ENCODE measurements around the gene ADRM1. TPM values are rescaled to one million over a fixed set of nuclear protein-coding genes. Genes with fewer than 3 reads are reported as not detected.
A peak's percentile ranks its signal among the peaks of the same experiment; 100 is the strongest.

ADRM1 gene
- total RNA-seq, 1 experiment from 2014 or later: 659 TPM

GRCh38 chr20:62297449-62298227 is 5.2 kb upstream of the ADRM1 start:
- no peak for DNase-seq (ENCODE audit: low spot score)

- DNase-seq (ENCODE audit: low spot score): no peak
These were observed 4.1 kb upstream of the ADRM1 start for GRCh38 chr20:62298577-62299249.

GRCh38 chr20:62299666-62300236 is 3.0 kb upstream of the ADRM1 start:
- no peak for DNase-seq (ENCODE audit: low spot score)

- DNase-seq (ENCODE audit: low spot score): no peak
These were observed 2.5 kb upstream of the ADRM1 start for GRCh38 chr20:62300319-62300718.

- no peak for DNase-seq (ENCODE audit: low spot score)
These were observed 1.6 kb upstream of the ADRM1 start for GRCh38 chr20:62301111-62301668.

- peak; percentile 99 for DNase-seq (ENCODE audit: low spot score)
These were observed 940 bp upstream of the ADRM1 start for GRCh38 chr20:62301773-62302340.

- no peak for DNase-seq (ENCODE audit: low spot score)
These were observed 204 bp downstream of the ADRM1 start for GRCh38 chr20:62303062-62303339.

- DNase-seq (ENCODE audit: low spot score): peak; percentile 66
These were observed 786 bp downstream of the ADRM1 start for GRCh38 chr20:62303340-62304226.

- peak; percentile 57 for DNase-seq (ENCODE audit: low spot score)
These were observed 1.7 kb downstream of the ADRM1 start for GRCh38 chr20:62304331-62305148.

GRCh38 chr20:62305149-62305764 is 2.5 kb downstream of the ADRM1 start:
- peak; percentile 87 for DNase-seq (ENCODE audit: low spot score)

- DNase-seq (ENCODE audit: low spot score): peak; percentile 62
These were observed 3.1 kb downstream of the ADRM1 start for GRCh38 chr20:62305765-62306413.

GRCh38 chr20:62306414-62307187 is 3.8 kb downstream of the ADRM1 start:
- DNase-seq (ENCODE audit: low spot score): peak; percentile 56

GRCh38 chr20:62307226-62308101 is 4.7 kb downstream of the ADRM1 start:
- peak; percentile 63 for DNase-seq (ENCODE audit: low spot score)

- peak; percentile 34 for DNase-seq (ENCODE audit: low spot score)
These were observed 5.5 kb downstream of the ADRM1 start for GRCh38 chr20:62308102-62308822.

- DNase-seq (ENCODE audit: low spot score): no peak
These were observed 6.6 kb downstream of the ADRM1 start for GRCh38 chr20:62309198-62309944.
